Endothelial cell of umbilical vein (primary cell): ENCODE data around the gene ULK4. TPM values are rescaled to one million over a fixed set of nuclear protein-coding genes. Genes with fewer than 3 reads are reported as not detected.

Experiments
- BruUV-seq: library from RNA; stranded (reverse); fragments of 400-500 nt; replicated peaks from 2 replicates; lab custom pipeline; 2021; lab: Mats Ljungman, UMichigan
- CTCF ChIA-PET: fragments of 300-600, 350-600 bp; sonication (Branson Sonifier 250); formaldehyde crosslinking; loops from one replicate; lab custom pipeline; 2021; ENCODE audit warnings: antibody characterized with exemption, inconsistent platforms; lab: Charles Lee
- POLR2A ChIA-PET: fragments of 300-600, 350-600 bp; sonication (Branson Sonifier 250); formaldehyde crosslinking; loops from one replicate; lab custom pipeline; 2021; ENCODE audit warnings: antibody characterized with exemption, inconsistent platforms; lab: Charles Lee
- DNase-seq: peaks from one replicate; pipeline ENCODE4 v3.0.0-alpha.2; 2011; ENCODE audit warnings: low read depth, low spot score
- FAIRE-seq: peaks from 2 replicates; lab custom pipeline; 2011; peaks lifted over from hg19 to GRCh38; lab: Jason Lieb, UNC
- H2AFZ ChIP-seq: 2 replicates; pipeline ENCODE4 v1.6.0; 2012; ENCODE audit warnings: low read depth, low read length, control low read depth, inconsistent platforms
- H3K27ac ChIP-seq: 2 replicates; pipeline ENCODE4 v1.5.1; 2011; ENCODE audit warnings: low read depth, mild to moderate bottlenecking, control low read depth, low read length, moderate library complexity; ENCODE audit not compliant: insufficient read depth
- H3K27me3 ChIP-seq, 2 experiments: 2 replicates each; pipeline versions ENCODE4 v1.6.0 to v1.6.1; 2011; ENCODE audit warnings: low read length in 2 of 2, mixed read lengths in 1 of 2; ENCODE audit not compliant: control insufficient read depth in 2 of 2, insufficient read depth in 2 of 2
- H3K36me3 ChIP-seq, 2 experiments: 2 replicates in 1 of 2; 3 replicates in 1 of 2; pipeline ENCODE4 v1.5.1; 2011; ENCODE audit warnings: low read length in 2 of 2, mild to moderate bottlenecking in 1 of 2, moderate library complexity in 1 of 2; ENCODE audit not compliant: control insufficient read depth in 2 of 2, insufficient read depth in 2 of 2; ENCODE audit errors: extremely low read depth in 1 of 2
- H3K4me1 ChIP-seq: 3 replicates; pipeline ENCODE4 v1.5.1; 2011; ENCODE audit warnings: mild to moderate bottlenecking, low read length; ENCODE audit not compliant: control insufficient read depth, insufficient read depth; ENCODE audit errors: extremely low read depth
- H3K4me2 ChIP-seq: 2 replicates; pipeline ENCODE4 v1.6.1; 2011; ENCODE audit warnings: low read length, control low read depth, mixed read lengths; ENCODE audit not compliant: insufficient read depth
- H3K4me3 ChIP-seq, 3 experiments: fragments of 200-600 bp in 1 of 3; sonication (generic), shearing (Covaris generic) in 1 of 3; replicated peaks in 1 of 3; 2 replicates each; pipeline ENCODE4 v1.5.1; 2011 to 2016; ENCODE audit warnings: control low read depth in 3 of 3, low read length in 3 of 3, mild to moderate bottlenecking in 2 of 3, inconsistent platforms in 1 of 3, low read depth in 1 of 3, moderate library complexity in 1 of 3; ENCODE audit not compliant: insufficient read depth in 1 of 3
- H3K79me2 ChIP-seq: 2 replicates; pipeline ENCODE4 v1.6.0; 2012; ENCODE audit warnings: low read length, inconsistent platforms; ENCODE audit not compliant: control insufficient read depth, insufficient read depth
- H3K9ac ChIP-seq: replicated peaks from 2 replicates; pipeline ENCODE3; 2011; ENCODE audit warnings: low read length, control low read depth; ENCODE audit not compliant: insufficient read depth; ENCODE audit errors: extremely low read depth
- H3K9me1 ChIP-seq: replicated peaks from 3 replicates; pipeline ENCODE4 v1.6.0; 2011; ENCODE audit warnings: mild to moderate bottlenecking, low read length; ENCODE audit not compliant: control insufficient read depth, insufficient read depth; ENCODE audit errors: extremely low read depth
- H3K9me3 ChIP-seq: replicated peaks from 2 replicates; pipeline ENCODE4 v1.5.1; 2012; ENCODE audit warnings: low read length, inconsistent platforms; ENCODE audit not compliant: control insufficient read depth, insufficient read depth
- H4K20me1 ChIP-seq: replicated peaks from 2 replicates; pipeline ENCODE3; 2011; ENCODE audit warnings: mild to moderate bottlenecking, low read length; ENCODE audit not compliant: control insufficient read depth, insufficient read depth; ENCODE audit errors: extremely low read depth
- EZH2 ChIP-seq: IDR thresholded peaks from 2 replicates; pipeline ENCODE4 v1.6.1; 2012; ENCODE audit warnings: borderline replicate concordance, low read depth, mild to moderate bottlenecking, moderate library complexity, low read length, inconsistent platforms; ENCODE audit not compliant: severe bottlenecking
- FOS ChIP-seq: IDR thresholded peaks from 2 replicates; pipeline ENCODE4 v1.6.1; 2011; ENCODE audit warnings: mild to moderate bottlenecking, low read length, moderate library complexity, borderline replicate concordance; ENCODE audit not compliant: insufficient read depth
- GATA2 ChIP-seq: IDR thresholded peaks from 2 replicates; pipeline ENCODE4 v1.7.0; 2011; ENCODE audit warnings: low read depth, mild to moderate bottlenecking, moderate library complexity, mixed read lengths, low read length; ENCODE audit not compliant: insufficient read length, insufficient read depth
- JUN ChIP-seq: IDR thresholded peaks from 2 replicates; pipeline ENCODE4 v1.6.1; 2011; ENCODE audit warnings: borderline replicate concordance, low read depth; ENCODE audit not compliant: insufficient read length, insufficient read depth
- MYC ChIP-seq: IDR thresholded peaks from one replicate; pipeline ENCODE4 v1.6.1; 2011; ENCODE audit warnings: mild to moderate bottlenecking, low read depth, low read length
- POLR2A ChIP-seq: IDR thresholded peaks from 2 replicates; pipeline ENCODE4 v1.6.1; 2012; ENCODE audit warnings: low read depth, mild to moderate bottlenecking, control low read depth, low read length
- POLR2AphosphoS5 ChIP-seq: IDR thresholded peaks from 2 replicates; pipeline ENCODE4 v1.6.1; 2012; ENCODE audit warnings: low read depth, mild to moderate bottlenecking, control low read depth, low read length, moderate library complexity; ENCODE audit not compliant: insufficient read depth
- dilution Hi-C: fragments of 300-500 bp; cut with MboI; formaldehyde crosslinking; loops from one replicate; pipeline ENCODE4 v1.15.0; 2019; ENCODE audit warnings: low sequenced_read_pairs; ENCODE audit not compliant: extremely low pct_ligation_motif_present
- intact Hi-C: fragments of 100-400 bp; cut with micrococcal nuclease; formaldehyde crosslinking; loops from one replicate; pipeline ENCODE4 v1.10.0; 2022
- polyA plus RNA-seq, 4 experiments: library from polyadenylated mRNA; depleted of rRNA in 3 of 4; stranded (reverse) in 3 of 4; unstranded in 1 of 4; fragments of >200 nt; gene quantifications; 2 replicates each; pipeline versions ENCODE4 v1.2.1 to v1.2.3, GENCODE V29; 2011 to 2012; ENCODE audit warnings: missing spikeins in 1 of 4
- total RNA-seq: library from RNA; stranded (reverse); gene quantifications from 2 replicates; pipeline ENCODE4 v1.2.3, GENCODE V29; 2021
- TF ChIP-seq, protein P1 (sequence below), 2 donors: IDR thresholded peaks; 1 replicate in 1 of 2; 2 replicates in 1 of 2; pipeline ENCODE4 v1.5.1; 2011; ENCODE audit warnings: low read length in 2 of 2, mild to moderate bottlenecking in 2 of 2, moderate library complexity in 2 of 2, control low read depth in 1 of 2, inconsistent platforms in 1 of 2, low read depth in 1 of 2; ENCODE audit not compliant: insufficient read depth in 1 of 2; ENCODE audit errors: extremely low read depth in 1 of 2
- TF ChIP-seq, protein P2 (sequence below): IDR thresholded peaks from 2 replicates; pipeline ENCODE4 v1.6.1; 2011; ENCODE audit not compliant: insufficient read depth, insufficient read length

ULK4 gene
- total and polyA plus RNA-seq, 2 donors (not counting 3 experiments of a cell fraction or from before 2014, with no cell fraction given), result 3.3 to 16.0 TPM

DNA sequence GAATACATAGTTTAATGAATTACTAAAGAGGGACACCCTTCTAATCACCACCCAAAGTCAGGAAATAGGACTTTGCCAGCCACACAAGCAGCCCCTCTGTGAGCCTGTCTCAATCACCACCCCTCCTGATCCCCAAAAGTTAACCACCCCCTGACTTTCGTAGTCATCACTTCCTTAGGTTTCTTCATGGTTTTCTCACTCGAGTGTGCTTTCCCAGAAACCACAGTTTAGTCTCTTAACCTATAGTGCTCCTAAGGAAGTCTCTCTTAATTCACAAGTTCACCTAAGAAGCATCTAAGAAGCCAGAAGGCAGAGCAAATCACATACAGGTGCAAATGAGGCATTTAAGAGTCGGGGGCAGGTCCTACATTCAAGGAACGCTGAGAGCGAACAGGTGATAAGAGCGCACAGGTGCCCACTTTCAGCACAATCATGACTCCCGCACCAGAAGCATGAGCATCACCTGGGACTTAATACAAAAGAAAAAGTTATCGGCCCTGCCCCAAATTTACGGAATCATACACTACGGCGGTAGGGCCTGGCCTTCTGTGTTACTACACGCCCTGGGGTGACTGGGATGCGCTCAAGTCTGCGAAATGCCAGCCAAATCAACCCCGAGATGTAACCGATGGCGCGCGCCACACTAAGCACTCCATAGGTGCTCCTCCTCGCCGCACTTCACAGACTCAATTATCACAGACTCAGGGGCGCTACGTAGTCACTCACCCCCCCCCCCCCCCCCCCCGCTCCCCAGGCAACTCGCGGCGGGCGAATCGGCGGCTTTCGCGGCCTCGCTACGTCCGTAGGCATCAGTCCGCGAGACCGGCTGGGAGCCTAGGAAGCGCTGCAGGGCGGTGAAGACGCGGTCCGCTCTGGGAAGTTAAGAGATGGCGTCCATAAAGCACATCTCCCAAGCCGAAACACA is 815 bp downstream of the ULK4 start:
- no peak for FAIRE-seq
- CTCF ChIA-PET, result interaction anchor here (0.8 to 1.7 kb wide), 3 partner anchors 50 to 139 kb away, joined by 3 to 12 read pairs (median 4); no protein-coding TSS in a partner anchor
- H3K36me3 ChIP-seq, result no peaks in the 10 kb centered on the region
- peaks cover 13% of the 10 kb centered on the region for H3K4me1 ChIP-seq
- DNase-seq, result peak; percentile 78
- H3K4me3 ChIP-seq, result peak overlapping the region; percentile 29 to 72 (median 64)
- intact Hi-C loops, result loop anchor here (5.0 kb wide), 2 partner anchors 759 to 1649 kb away; no protein-coding TSS in a partner anchor
- H4K20me1 ChIP-seq, result no peaks in the 10 kb centered on the region
- BruUV-seq, result TSS peak; percentile 64
- peak overlapping the region; percentile 97 for H3K9ac ChIP-seq
- no peaks in the 10 kb centered on the region for H3K27me3 ChIP-seq
- TF ChIP-seq POLR2A, result no peak
- TF ChIP-seq, protein P1, sequence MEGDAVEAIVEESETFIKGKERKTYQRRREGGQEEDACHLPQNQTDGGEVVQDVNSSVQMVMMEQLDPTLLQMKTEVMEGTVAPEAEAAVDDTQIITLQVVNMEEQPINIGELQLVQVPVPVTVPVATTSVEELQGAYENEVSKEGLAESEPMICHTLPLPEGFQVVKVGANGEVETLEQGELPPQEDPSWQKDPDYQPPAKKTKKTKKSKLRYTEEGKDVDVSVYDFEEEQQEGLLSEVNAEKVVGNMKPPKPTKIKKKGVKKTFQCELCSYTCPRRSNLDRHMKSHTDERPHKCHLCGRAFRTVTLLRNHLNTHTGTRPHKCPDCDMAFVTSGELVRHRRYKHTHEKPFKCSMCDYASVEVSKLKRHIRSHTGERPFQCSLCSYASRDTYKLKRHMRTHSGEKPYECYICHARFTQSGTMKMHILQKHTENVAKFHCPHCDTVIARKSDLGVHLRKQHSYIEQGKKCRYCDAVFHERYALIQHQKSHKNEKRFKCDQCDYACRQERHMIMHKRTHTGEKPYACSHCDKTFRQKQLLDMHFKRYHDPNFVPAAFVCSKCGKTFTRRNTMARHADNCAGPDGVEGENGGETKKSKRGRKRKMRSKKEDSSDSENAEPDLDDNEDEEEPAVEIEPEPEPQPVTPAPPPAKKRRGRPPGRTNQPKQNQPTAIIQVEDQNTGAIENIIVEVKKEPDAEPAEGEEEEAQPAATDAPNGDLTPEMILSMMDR (IDR thresholded peaks at IDR 0.05; ENCODE audit: extremely low read depth in 1 of 2, insufficient read depth in 1 of 2, low read depth in 1 of 2, low read length in 2 of 2), result no peak
- TF ChIP-seq JUN, result no peak
- no peak for TF ChIP-seq FOS
- TF ChIP-seq MYC, result no peak
- TF ChIP-seq GATA2, result no peak
- no peak for TF ChIP-seq POLR2AphosphoS5
- TF ChIP-seq, protein P2, sequence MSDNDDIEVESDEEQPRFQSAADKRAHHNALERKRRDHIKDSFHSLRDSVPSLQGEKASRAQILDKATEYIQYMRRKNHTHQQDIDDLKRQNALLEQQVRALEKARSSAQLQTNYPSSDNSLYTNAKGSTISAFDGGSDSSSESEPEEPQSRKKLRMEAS, result no peak
- TF ChIP-seq EZH2, result no peak
- H2AFZ ChIP-seq, result peak overlapping the region; percentile 85
- H3K9me3 ChIP-seq, result no peaks in the 10 kb centered on the region
- dilution Hi-C loops, result no loop called here
- peaks cover 4% of the 10 kb centered on the region for H3K79me2 ChIP-seq
- peak overlapping the region; percentile 90 for H3K27ac ChIP-seq
- POLR2A ChIA-PET, result interaction anchor here (1.2 kb wide), 1 partner anchor 111 kb away, joined by 4 read pairs; no protein-coding TSS in a partner anchor
- peak overlapping the region; percentile 97 for H3K4me2 ChIP-seq
- no peaks in the 10 kb centered on the region for H3K9me1 ChIP-seq
